CD14-positive monocyte (primary cell): ENCODE data around the gene POU6F2. TPM values are rescaled to one million over a fixed set of nuclear protein-coding genes. Genes with fewer than 3 reads are reported as not detected.

Source experiments
- DNase-seq, 3 donors: peaks; one replicate each; pipeline ENCODE4 v3.0.0-alpha.2; 2011 to 2022
- H2AFZ ChIP-seq: 2 replicates; pipeline ENCODE4 v1.6.0; 2012; ENCODE audit warnings: mild to moderate bottlenecking, low read depth, low read length, inconsistent platforms; ENCODE audit not compliant: insufficient read depth, poor library complexity, severe bottlenecking
- H3K27ac ChIP-seq, 2 donors: 1 replicate in 1 of 2; 2 replicates in 1 of 2; pipeline ENCODE4 v1.5.1; 2012 to 2013; ENCODE audit warnings: low read length in 2 of 2, control low read depth in 1 of 2, inconsistent platforms in 1 of 2, low read depth in 1 of 2, mild to moderate bottlenecking in 1 of 2
- H3K27me3 ChIP-seq, 2 donors: one replicate each; pipeline versions ENCODE4 v1.6.0 to v1.6.1; 2011 to 2013; ENCODE audit warnings: low read length in 2 of 2; ENCODE audit not compliant: control insufficient read depth in 2 of 2, insufficient read depth in 2 of 2
- H3K36me3 ChIP-seq, 2 donors: replicated peaks in 1 of 2; 1 replicate in 1 of 2; 2 replicates in 1 of 2; pipeline versions ENCODE4 v1.5.1 to v1.6.1; 2012 to 2013; ENCODE audit warnings: low read length in 2 of 2, control low read depth in 1 of 2, inconsistent platforms in 1 of 2, mild to moderate bottlenecking in 1 of 2; ENCODE audit not compliant: insufficient read depth in 2 of 2, control insufficient read depth in 1 of 2
- H3K4me1 ChIP-seq, 2 donors: 1 replicate in 1 of 2; 2 replicates in 1 of 2; pipeline versions ENCODE4 v1.5.1 to v1.6.1; 2012 to 2013; ENCODE audit warnings: low read length in 2 of 2, control low read depth in 1 of 2, inconsistent platforms in 1 of 2, mild to moderate bottlenecking in 1 of 2, moderate library complexity in 1 of 2; ENCODE audit not compliant: insufficient read depth in 2 of 2, control insufficient read depth in 1 of 2
- H3K4me2 ChIP-seq: replicated peaks from 2 replicates; pipeline ENCODE3; 2012; ENCODE audit warnings: low read length, moderate library complexity, mild to moderate bottlenecking; ENCODE audit not compliant: poor library complexity, severe bottlenecking; ENCODE audit errors: extremely low read depth
- H3K4me3 ChIP-seq, 3 experiments: fragments of 200-600 bp in 1 of 3; sonication (generic) in 1 of 3; replicated peaks in 1 of 3; 1 replicate in 2 of 3; 2 replicates in 1 of 3; pipeline ENCODE4 v1.5.1; 2011 to 2013; ENCODE audit warnings: low read length in 3 of 3, mild to moderate bottlenecking in 3 of 3, control low read depth in 2 of 3, low read depth in 2 of 3, inconsistent platforms in 1 of 3, moderate library complexity in 1 of 3
- H3K79me2 ChIP-seq: 2 replicates; pipeline ENCODE4 v1.6.0; 2012; ENCODE audit warnings: mild to moderate bottlenecking, control low read depth, inconsistent platforms, low read length, moderate library complexity; ENCODE audit not compliant: insufficient read depth
- H3K9ac ChIP-seq: 2 replicates; pipeline ENCODE4 v1.6.0; 2017; ENCODE audit warnings: low read length, mild to moderate bottlenecking; ENCODE audit not compliant: insufficient read depth, poor library complexity, severe bottlenecking
- H3K9me3 ChIP-seq, 2 donors: replicated peaks in 1 of 2; 1 replicate in 1 of 2; 2 replicates in 1 of 2; pipeline versions ENCODE4 v1.5.1 to v1.6.1; 2012 to 2013; ENCODE audit warnings: low read length in 2 of 2, control low read depth in 1 of 2; ENCODE audit not compliant: control insufficient read depth in 1 of 2, insufficient read depth in 1 of 2
- H4K20me1 ChIP-seq: 2 replicates; pipeline ENCODE4 v1.6.0; 2012; ENCODE audit warnings: mild to moderate bottlenecking, low read length, control low read depth, moderate library complexity; ENCODE audit not compliant: insufficient read depth
- H3K27ac Mint-ChIP-seq, 7 donors: one replicate each; pipeline ENCODE4 v1.8.0; 2020; ENCODE audit warnings: mild to moderate bottlenecking in 7 of 7, mixed read lengths in 7 of 7, moderate library complexity in 6 of 7, inconsistent platforms in 2 of 7
- H3K27me3 Mint-ChIP-seq, 3 donors: one replicate each; pipeline ENCODE4 v1.8.0; 2021 to 2022; ENCODE audit warnings: low read depth in 3 of 3, mild to moderate bottlenecking in 3 of 3, mixed read lengths in 3 of 3, moderate library complexity in 3 of 3, inconsistent platforms in 1 of 3
- H3K36me3 Mint-ChIP-seq, 2 donors: one replicate each; pipeline ENCODE4 v1.8.0; 2020; ENCODE audit warnings: mixed read lengths in 2 of 2, inconsistent platforms in 1 of 2, mild to moderate bottlenecking in 1 of 2
- H3K4me1 Mint-ChIP-seq: one replicate; pipeline ENCODE4 v1.8.0; 2020; ENCODE audit warnings: mild to moderate bottlenecking, mixed read lengths
- H3K4me3 Mint-ChIP-seq, 2 donors: one replicate each; pipeline ENCODE4 v1.8.0; 2020; ENCODE audit warnings: mild to moderate bottlenecking in 2 of 2, mixed read lengths in 2 of 2, moderate library complexity in 1 of 2
- H3K9me3 Mint-ChIP-seq, 7 donors: one replicate each; pipeline ENCODE4 v1.8.0; 2020 to 2022; ENCODE audit warnings: mixed read lengths in 7 of 7, mild to moderate bottlenecking in 6 of 7, moderate library complexity in 6 of 7, inconsistent platforms in 2 of 7
- WGBS: methylation state at CpG from one replicate; pipeline ENCODE4 v1.1.5; 2013; ENCODE audit warnings: missing lambda C conversion rate; ENCODE audit not compliant: insufficient coverage; 5-methylcytosine and 5-hydroxymethylcytosine counted together
- intact Hi-C, 2 donors: fragments of 100-400 bp; cut with micrococcal nuclease; formaldehyde crosslinking; loops; one replicate each; pipeline versions ENCODE4 v1.15.0 to v1.15.1; 2023
- polyA plus RNA-seq, 3 donors: library from polyadenylated mRNA; depleted of rRNA in 1 of 3; unstranded in 2 of 3; stranded (reverse) in 1 of 3; fragments of 300-500 nt in 2 of 3; fragments of >200 nt in 1 of 3; fragmentation: Illumina TruSeq in 2 of 3; gene quantifications; 1 replicate in 2 of 3; 2 replicates in 1 of 3; pipeline ENCODE4 v1.2.3, GENCODE V29; 2012 to 2021
- TF ChIP-seq, protein P1 (sequence below): fragments of 200-600 bp; IDR thresholded peaks from one replicate; pipeline ENCODE4 v1.8.0; 2022; ENCODE audit warnings: antibody characterized with exemption, mild to moderate bottlenecking

Gene POU6F2
- polyA plus RNA-seq, 3 donors, result not detected

DNA sequence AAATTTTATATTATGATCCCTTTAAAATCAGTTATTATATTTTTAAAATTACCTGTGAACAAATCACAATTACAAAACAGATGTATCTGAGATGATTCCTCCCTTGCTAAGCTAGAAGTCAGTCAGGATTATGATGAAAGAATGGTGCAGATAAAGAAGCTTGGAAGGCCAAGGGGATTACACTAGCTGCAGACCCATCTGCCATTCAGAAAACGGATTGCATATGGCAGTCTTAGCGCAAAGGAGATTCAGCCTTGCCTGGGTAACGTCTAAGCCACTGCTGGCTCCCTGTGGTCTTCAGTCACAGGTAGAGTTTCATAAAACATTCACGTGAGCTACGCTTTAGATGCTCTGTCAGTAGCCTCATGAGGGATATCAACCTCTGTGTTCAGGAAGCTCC, 222.2 kb downstream of the POU6F2 start:
- Histone ChIP-seq H3K9ac (no peak overlapping the region), H3K4me2 (no peak overlapping the region), H3K4me3 (no peak overlapping the region), H3K27me3 (no peaks in the 10 kb centered on the region), H4K20me1 (no peaks in the 10 kb centered on the region), H3K27ac (no peak overlapping the region), H2AFZ (no peak overlapping the region), H3K36me3 (no peaks in the 10 kb centered on the region), H3K79me2 (no peaks in the 10 kb centered on the region), H3K9me3 (no peaks in the 10 kb centered on the region), H3K4me1 (no peaks in the 10 kb centered on the region)
- intact Hi-C loops, result no loop called here
- Mint-ChIP-seq H3K27ac (no peak overlapping the region), H3K27me3 (no peaks in the 10 kb centered on the region), H3K9me3 (peaks cover 0 to 2% (median 0%) of the 10 kb centered on the region in 7 donors), H3K4me1 (no peaks in the 10 kb centered on the region), H3K4me3 (no peak overlapping the region), H3K36me3 (no peaks in the 10 kb centered on the region)
- WGBS, result 90% methylated on average over 5 of the region's 5 CpGs
- no peak for DNase-seq
- TF ChIP-seq, protein P1, sequence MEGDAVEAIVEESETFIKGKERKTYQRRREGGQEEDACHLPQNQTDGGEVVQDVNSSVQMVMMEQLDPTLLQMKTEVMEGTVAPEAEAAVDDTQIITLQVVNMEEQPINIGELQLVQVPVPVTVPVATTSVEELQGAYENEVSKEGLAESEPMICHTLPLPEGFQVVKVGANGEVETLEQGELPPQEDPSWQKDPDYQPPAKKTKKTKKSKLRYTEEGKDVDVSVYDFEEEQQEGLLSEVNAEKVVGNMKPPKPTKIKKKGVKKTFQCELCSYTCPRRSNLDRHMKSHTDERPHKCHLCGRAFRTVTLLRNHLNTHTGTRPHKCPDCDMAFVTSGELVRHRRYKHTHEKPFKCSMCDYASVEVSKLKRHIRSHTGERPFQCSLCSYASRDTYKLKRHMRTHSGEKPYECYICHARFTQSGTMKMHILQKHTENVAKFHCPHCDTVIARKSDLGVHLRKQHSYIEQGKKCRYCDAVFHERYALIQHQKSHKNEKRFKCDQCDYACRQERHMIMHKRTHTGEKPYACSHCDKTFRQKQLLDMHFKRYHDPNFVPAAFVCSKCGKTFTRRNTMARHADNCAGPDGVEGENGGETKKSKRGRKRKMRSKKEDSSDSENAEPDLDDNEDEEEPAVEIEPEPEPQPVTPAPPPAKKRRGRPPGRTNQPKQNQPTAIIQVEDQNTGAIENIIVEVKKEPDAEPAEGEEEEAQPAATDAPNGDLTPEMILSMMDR, result no peak

DNA sequence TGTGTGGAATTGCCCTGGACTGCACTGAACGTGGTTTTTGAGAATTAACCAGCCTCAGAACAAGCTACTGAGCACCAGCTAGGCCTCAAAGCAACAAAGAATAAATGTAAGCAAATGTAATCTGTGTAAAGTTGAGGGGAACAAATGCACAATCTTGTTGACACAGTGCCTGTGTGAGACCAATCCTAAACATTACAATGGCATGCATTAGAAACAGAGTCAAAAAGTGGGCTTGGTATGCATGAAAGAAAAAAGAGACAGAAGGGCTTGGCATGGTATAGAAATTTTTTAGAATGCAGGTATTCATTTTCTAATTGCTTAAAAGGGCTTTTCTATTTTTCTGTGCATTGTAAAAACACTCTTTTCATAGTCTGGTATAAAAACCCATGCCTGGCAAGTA, 224.3 kb downstream of the POU6F2 start:
- no peak overlapping the region for H3K4me3 ChIP-seq
- Mint-ChIP-seq H3K4me1 (no peaks in the 10 kb centered on the region), H3K27ac (no peak overlapping the region), H3K36me3 (no peaks in the 10 kb centered on the region), H3K4me3 (no peak overlapping the region), H3K27me3 (no peaks in the 10 kb centered on the region), H3K9me3 (no peaks in the 10 kb centered on the region)
- no peak for DNase-seq
- H3K36me3 ChIP-seq, result no peaks in the 10 kb centered on the region
- no peaks in the 10 kb centered on the region for H3K9me3 ChIP-seq
- TF ChIP-seq, protein P1, result no peak
- no peaks in the 10 kb centered on the region for H3K4me1 ChIP-seq
- H3K9ac ChIP-seq, result no peak overlapping the region
- H3K27me3 ChIP-seq, result no peaks in the 10 kb centered on the region
- no peak overlapping the region for H3K4me2 ChIP-seq
- no peak overlapping the region for H2AFZ ChIP-seq
- intact Hi-C loops, result no loop called here
- H3K27ac ChIP-seq, result no peak overlapping the region
- H4K20me1 ChIP-seq, result no peaks in the 10 kb centered on the region
- no peaks in the 10 kb centered on the region for H3K79me2 ChIP-seq
- no CpG with 5 or more reads among the region's 1 CpG for WGBS
